GM12874 (cell line): ENCODE measurements around the gene BEST1.

Experiments
- TF ChIP-seq, protein P1 (sequence below): IDR thresholded peaks from 2 replicates; pipeline ENCODE4 v1.5.1; 2011; ENCODE audit warnings: low read depth, mild to moderate bottlenecking, control low read depth, low read length, moderate library complexity; ENCODE audit not compliant: insufficient read depth

The BEST1 gene

DNA sequence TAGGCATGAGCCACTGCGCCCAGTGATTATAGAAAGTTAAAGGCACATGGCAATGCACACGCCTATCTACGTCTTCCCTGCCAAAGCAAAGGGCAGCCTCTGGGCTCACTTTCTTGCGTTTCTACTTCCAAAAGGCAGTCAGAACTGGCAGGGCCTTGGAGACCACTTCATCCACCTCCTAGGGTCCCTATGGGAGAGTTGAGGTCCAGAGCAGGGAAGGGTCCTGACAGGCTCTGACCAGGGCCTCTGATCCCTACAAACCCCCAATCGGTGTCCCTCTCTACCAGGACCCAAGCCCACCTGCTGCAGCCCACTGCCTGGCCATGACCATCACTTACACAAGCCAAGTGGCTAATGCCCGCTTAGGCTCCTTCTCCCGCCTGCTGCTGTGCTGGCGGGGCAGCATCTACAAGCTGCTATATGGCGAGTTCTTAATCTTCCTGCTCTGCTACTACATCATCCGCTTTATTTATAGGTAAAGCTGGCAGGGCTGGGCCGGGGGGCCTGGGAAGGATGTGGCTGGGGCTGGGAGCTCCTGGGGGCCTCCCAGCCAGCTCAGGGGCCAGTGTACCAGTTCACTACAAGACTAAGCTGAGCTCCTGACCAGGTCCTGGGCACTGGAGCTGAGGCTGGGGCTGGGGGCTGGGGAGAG, 1.5 kb downstream of the BEST1 start:
- TF ChIP-seq, protein P1, sequence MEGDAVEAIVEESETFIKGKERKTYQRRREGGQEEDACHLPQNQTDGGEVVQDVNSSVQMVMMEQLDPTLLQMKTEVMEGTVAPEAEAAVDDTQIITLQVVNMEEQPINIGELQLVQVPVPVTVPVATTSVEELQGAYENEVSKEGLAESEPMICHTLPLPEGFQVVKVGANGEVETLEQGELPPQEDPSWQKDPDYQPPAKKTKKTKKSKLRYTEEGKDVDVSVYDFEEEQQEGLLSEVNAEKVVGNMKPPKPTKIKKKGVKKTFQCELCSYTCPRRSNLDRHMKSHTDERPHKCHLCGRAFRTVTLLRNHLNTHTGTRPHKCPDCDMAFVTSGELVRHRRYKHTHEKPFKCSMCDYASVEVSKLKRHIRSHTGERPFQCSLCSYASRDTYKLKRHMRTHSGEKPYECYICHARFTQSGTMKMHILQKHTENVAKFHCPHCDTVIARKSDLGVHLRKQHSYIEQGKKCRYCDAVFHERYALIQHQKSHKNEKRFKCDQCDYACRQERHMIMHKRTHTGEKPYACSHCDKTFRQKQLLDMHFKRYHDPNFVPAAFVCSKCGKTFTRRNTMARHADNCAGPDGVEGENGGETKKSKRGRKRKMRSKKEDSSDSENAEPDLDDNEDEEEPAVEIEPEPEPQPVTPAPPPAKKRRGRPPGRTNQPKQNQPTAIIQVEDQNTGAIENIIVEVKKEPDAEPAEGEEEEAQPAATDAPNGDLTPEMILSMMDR: no peak

DNA sequence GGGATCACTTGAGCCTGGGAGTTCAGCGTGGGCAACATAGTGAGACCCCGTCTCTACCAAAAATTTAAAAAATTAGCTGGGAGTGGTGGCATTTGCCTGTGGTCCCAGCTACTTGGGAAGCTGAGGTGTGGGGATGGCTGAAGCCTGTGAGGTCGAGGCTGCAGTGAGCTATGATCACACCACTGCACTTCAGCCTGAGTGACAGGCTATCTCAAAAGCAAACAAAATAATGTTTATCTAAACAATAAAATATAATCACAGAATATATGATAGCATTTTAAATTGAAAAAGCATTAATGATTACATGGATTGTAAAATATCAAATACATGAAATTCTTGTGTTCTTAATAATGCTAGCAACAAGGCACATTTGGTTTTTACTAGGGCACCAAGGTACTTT, 2.7 kb downstream of the BEST1 start:
- TF ChIP-seq, protein P1: no peak

GRCh38 chr11:61954106-61954850, 4.1 kb downstream of the BEST1 start:
- TF ChIP-seq, protein P1: no peak

DNA sequence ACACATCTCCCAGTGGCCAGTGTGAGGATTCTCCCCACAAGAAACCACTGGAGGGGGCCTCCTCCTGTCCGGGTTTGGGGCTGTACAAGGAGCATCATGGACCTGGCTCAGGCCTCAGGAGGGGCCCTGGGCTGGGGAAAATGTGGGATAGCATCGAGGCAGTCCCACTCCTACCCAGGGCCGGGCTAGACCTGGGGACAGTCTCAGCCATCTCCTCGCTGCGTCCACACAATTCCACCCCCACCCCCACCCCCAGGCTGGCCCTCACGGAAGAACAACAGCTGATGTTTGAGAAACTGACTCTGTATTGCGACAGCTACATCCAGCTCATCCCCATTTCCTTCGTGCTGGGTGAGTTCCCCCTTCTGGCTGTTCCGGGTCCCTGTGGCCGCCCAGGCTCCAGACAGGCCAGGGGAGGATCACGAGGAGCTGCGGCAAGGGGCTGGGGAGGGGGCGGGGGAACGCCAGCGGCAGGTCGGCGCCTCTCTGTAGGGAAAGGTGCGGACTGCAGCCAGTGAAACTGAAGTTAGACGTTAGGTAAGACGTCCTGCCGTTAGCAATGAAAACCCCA, 4.8 kb downstream of the BEST1 start:
- TF ChIP-seq, protein P1: no peak

DNA sequence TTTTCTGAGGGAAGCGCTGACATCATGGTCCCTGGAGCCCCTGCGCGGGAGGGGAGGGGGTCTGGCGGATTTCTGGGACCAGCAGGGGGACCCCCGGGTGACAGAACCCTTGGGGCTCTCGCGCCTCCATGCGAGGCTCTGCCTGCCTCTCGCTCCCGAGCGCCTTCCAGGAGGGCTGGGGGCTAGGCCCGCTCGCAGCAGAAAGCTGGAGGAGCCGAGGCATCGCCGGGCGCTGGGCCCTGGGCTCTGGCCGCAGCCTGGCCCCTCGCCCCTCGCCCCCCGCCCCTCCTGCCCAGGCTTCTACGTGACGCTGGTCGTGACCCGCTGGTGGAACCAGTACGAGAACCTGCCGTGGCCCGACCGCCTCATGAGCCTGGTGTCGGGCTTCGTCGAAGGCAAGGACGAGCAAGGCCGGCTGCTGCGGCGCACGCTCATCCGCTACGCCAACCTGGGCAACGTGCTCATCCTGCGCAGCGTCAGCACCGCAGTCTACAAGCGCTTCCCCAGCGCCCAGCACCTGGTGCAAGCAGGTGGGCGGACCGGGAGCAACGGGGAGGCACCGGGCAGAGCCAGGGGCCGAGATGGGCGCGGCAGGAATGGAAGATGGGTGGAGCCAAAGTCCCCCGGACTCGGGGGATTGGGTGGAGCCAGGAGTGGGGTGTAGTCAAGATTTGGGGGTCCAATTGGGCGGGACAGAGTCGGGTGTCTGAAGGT, 5.4 kb downstream of the BEST1 start:
- TF ChIP-seq, protein P1: no peak

- TF ChIP-seq, protein P1: no peak
Observed at GRCh38 chr11:61956191-61957020, 6.3 kb downstream of the BEST1 start.
